ENCODE data around the gene LGR4.
"Not testable (repeated sequence)": the region's sequence is repeated elsewhere in the genome, so short reads cannot be mapped to it uniquely, and the experiment has no call there.

Gene LGR4

GRCh38 chr11:27472398-27473016 lies at the start of gene LGR4:
Gene LGR4 (minus strand): TSS chr11:27472790. CDS start chr11:27472302, 488 bp downstream.
- peak within 1 kb of the TSS; percentile 80 for H3K27ac ChIP-seq
- TF ChIP-seq CTCF (IDR thresholded peaks at IDR 0.05) (no peak), ZFX (IDR thresholded peaks at IDR 0.05; ENCODE audit: borderline replicate concordance) (no peak)

DNA sequence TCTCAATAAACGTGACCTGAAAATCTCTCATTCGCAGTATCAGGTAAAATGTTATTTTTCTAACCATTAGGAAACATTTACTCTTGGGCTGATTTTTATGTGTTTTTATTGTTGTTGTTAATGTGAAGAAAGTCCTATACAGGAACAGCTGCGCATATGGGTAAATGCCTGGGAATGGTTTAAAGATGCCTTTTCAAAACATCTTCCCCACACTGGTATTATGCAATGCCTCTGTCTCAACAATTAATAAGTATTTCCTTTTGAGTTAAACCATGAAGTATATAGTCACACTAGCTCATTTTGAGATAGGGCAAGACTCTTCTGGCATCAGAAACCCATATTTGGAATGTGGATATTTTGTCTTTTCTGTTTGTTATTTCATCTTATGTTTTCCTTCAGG lies 47.6 kb upstream of the LGR4 start:
- no peak overlapping the region for H3K27ac ChIP-seq
- TF ChIP-seq ZFX (IDR thresholded peaks at IDR 0.05; ENCODE audit: borderline replicate concordance) = no peak
- TF ChIP-seq CTCF (IDR thresholded peaks at IDR 0.05) = no peak

GRCh38 chr11:27518518-27518917 lies 45.9 kb upstream of the LGR4 start:
- TF ChIP-seq CTCF (IDR thresholded peaks at IDR 0.05) (no peak), ZFX (IDR thresholded peaks at IDR 0.05; ENCODE audit: borderline replicate concordance) (no peak)
- H3K27ac ChIP-seq = no peak overlapping the region

DNA sequence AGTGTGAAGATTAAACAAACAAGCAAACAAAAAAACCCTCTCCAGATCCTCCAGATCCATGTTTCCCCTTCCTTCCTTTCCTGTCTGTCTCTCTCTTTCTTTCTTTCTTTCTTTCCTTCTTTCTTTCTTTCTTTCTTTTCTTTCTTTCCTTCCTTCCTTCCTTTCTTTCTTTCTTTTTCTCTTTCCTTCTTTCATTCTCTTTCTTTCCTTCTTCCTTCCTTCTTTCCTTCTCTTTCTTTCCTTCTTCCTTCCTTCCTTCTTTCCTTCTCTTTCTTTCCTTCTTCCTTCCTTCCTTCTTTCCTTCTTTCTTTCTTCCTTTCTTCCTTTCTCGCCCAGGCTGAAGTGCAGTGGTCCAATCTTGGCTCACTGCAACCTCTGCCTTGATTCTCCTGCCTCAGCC lies 44.9 kb upstream of the LGR4 start:
- H3K27ac ChIP-seq = not testable (repeated sequence)

DNA sequence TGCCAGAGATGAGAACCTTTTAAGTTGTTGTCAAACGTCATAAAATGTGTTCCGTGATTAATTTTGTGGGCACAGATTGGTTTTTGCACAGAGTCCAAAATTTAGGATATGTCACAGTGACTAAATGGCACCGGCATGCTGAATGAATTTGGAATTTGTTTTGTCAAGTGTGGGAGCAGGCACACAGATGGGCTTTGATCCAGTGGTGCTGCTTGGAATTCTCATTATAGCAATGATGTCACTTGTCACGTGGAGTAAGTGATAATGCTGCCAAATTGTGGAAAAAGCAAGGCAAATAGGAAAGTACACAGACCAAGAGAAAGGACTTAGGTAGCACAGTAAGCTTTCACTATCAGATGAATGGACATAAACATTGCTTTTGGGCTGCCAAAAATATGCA lies 42.0 kb upstream of the LGR4 start:
- no peak overlapping the region for H3K27ac ChIP-seq
- TF ChIP-seq CTCF (IDR thresholded peaks at IDR 0.05) = no peak
- TF ChIP-seq ZFX (IDR thresholded peaks at IDR 0.05; ENCODE audit: borderline replicate concordance) = no peak

- no peak overlapping the region for H3K27ac ChIP-seq
- TF ChIP-seq CTCF (IDR thresholded peaks at IDR 0.05) = no peak
- no peak for TF ChIP-seq ZFX (IDR thresholded peaks at IDR 0.05; ENCODE audit: borderline replicate concordance)
Measured at GRCh38 chr11:27514076-27514475, 41.5 kb upstream of the LGR4 start.

- TF ChIP-seq ZFX (IDR thresholded peaks at IDR 0.05; ENCODE audit: borderline replicate concordance) (no peak), CTCF (IDR thresholded peaks at IDR 0.05) (no peak)
- no peak overlapping the region for H3K27ac ChIP-seq
Measured at GRCh38 chr11:27513389-27513788, 40.8 kb upstream of the LGR4 start.

DNA sequence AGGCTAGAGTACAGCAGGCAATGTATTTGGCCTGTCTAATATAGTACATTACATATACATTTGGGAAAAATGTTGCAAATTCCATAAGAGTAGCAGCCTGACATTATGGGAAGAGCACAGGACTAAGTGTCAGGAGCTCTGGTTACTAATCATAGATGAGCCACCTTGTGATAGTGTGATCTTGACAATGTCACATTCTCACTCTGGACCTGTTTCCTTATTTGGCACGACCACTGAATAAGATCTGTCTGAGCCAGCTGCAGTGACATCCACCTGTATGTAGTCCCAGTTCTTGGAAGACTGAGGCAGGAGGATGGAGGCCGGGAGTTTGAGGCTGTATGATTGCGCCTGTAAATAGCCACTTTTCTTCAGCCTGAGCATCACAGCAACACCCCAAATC lies 39.6 kb upstream of the LGR4 start:
- TF ChIP-seq CTCF (IDR thresholded peaks at IDR 0.05) = no peak
- TF ChIP-seq ZFX (IDR thresholded peaks at IDR 0.05; ENCODE audit: borderline replicate concordance) = no peak
- H3K27ac ChIP-seq = no peak overlapping the region

All from 22Rv1 (cell line).